ENCODE measurements around the gene EPAS1.

GRCh38 chr2:46293466-46293865, 3.7 kb upstream of the EPAS1 start:
- TF ChIP-seq CTCF (IDR thresholded peaks at IDR 0.05) (no peak), POLR2A (IDR thresholded peaks at IDR 0.05) (no peak)
